Stimulated activated naive CD8-positive, alpha-beta T cell treated with anti-CD3 and anti-CD28 coated beads, Interleukin-15, amount 100 ng/mL, for 72 hours (primary cell): ENCODE measurements around the gene APMAP.
A peak's percentile ranks its signal among the peaks of the same experiment; 100 is the strongest.

Experiments
- ATAC-seq: fragments of 150-1000 bp; cut with Tn5 transposase; 2 replicates; pipeline ENCODE4 v1.10.0; 2021; ENCODE audit warnings: mild to moderate bottlenecking, moderate library complexity
- DNase-seq, 2 donors: peaks; one replicate each; pipeline ENCODE4 v3.0.0; 2021 to 2022
- H3K27ac Mint-ChIP-seq, 2 donors: one replicate each; pipeline ENCODE4 v1.8.0; 2022; ENCODE audit warnings: mild to moderate bottlenecking in 2 of 2, mixed read lengths in 2 of 2, moderate library complexity in 2 of 2
- H3K27me3 Mint-ChIP-seq: one replicate; pipeline ENCODE4 v1.8.0; 2022; ENCODE audit warnings: mixed read lengths
- H3K4me1 Mint-ChIP-seq: one replicate; pipeline ENCODE4 v1.8.0; 2022; ENCODE audit warnings: mild to moderate bottlenecking, mixed read lengths
- H3K4me3 Mint-ChIP-seq, 2 donors: one replicate each; pipeline ENCODE4 v1.8.0; 2022; ENCODE audit warnings: mild to moderate bottlenecking in 2 of 2, mixed read lengths in 2 of 2, moderate library complexity in 1 of 2
- H3K9me3 Mint-ChIP-seq, 2 donors: one replicate each; pipeline ENCODE4 v1.8.0; 2022; ENCODE audit warnings: mixed read lengths in 2 of 2

Gene APMAP

GRCh38 chr20:24971376-24972101, 21.0 kb downstream of the APMAP start:
- no peak overlapping the region for H3K4me3 Mint-ChIP-seq
- ATAC-seq, result no peak
- H3K9me3 Mint-ChIP-seq, result peaks cover 4 to 12% of the 10 kb centered on the region in 2 donors
- no peaks in the 10 kb centered on the region for H3K4me1 Mint-ChIP-seq
- H3K27ac Mint-ChIP-seq, result no peak overlapping the region
- H3K27me3 Mint-ChIP-seq, result no peaks in the 10 kb centered on the region
- no peak for DNase-seq

GRCh38 chr20:24970754-24971153, 21.8 kb downstream of the APMAP start:
- Mint-ChIP-seq H3K4me1 (no peaks in the 10 kb centered on the region), H3K4me3 (no peak overlapping the region), H3K27me3 (no peaks in the 10 kb centered on the region), H3K9me3 (peaks cover 0 to 4% of the 10 kb centered on the region in 2 donors), H3K27ac (peak overlapping the region in 1 of 2 donors; percentile 69)
- DNase-seq, result no peak
- ATAC-seq, result no peak

GRCh38 chr20:24970030-24970553, 22.5 kb downstream of the APMAP start:
- Mint-ChIP-seq H3K4me1 (peaks cover 6% of the 10 kb centered on the region), H3K9me3 (no peaks in the 10 kb centered on the region), H3K27ac (no peak overlapping the region), H3K27me3 (no peaks in the 10 kb centered on the region), H3K4me3 (no peak overlapping the region)
- ATAC-seq (no peak), DNase-seq (no peak)

- ATAC-seq, result no peak
- no peaks in the 10 kb centered on the region for H3K27me3 Mint-ChIP-seq
- H3K27ac Mint-ChIP-seq, result peak overlapping the region in 1 of 2 donors; percentile 14
- peaks cover 13% of the 10 kb centered on the region for H3K4me1 Mint-ChIP-seq
- H3K9me3 Mint-ChIP-seq, result no peaks in the 10 kb centered on the region
- no peak overlapping the region for H3K4me3 Mint-ChIP-seq
- no peak for DNase-seq
These were observed 23.1 kb downstream of the APMAP start for GRCh38 chr20:24969186-24970029.

- Mint-ChIP-seq H3K9me3 (no peaks in the 10 kb centered on the region), H3K4me1 (peaks cover 17% of the 10 kb centered on the region), H3K27me3 (no peaks in the 10 kb centered on the region), H3K27ac (peak overlapping the region in 1 of 2 donors; percentile 80), H3K4me3 (no peak overlapping the region)
- ATAC-seq, result no peak
- no peak for DNase-seq
These were observed 24.2 kb downstream of the APMAP start for GRCh38 chr20:24968278-24968800.

- ATAC-seq (no peak), DNase-seq (no peak)
- no peaks in the 10 kb centered on the region for H3K27me3 Mint-ChIP-seq
- H3K4me1 Mint-ChIP-seq, result peaks cover 29% of the 10 kb centered on the region
- H3K9me3 Mint-ChIP-seq, result no peaks in the 10 kb centered on the region
- no peak overlapping the region for H3K4me3 Mint-ChIP-seq
- H3K27ac Mint-ChIP-seq, result peak overlapping the region in 1 of 2 donors; percentile 82
These were observed 26.1 kb downstream of the APMAP start for GRCh38 chr20:24966317-24967012.

- Mint-ChIP-seq H3K9me3 (no peaks in the 10 kb centered on the region), H3K27ac (peak overlapping the region; percentile 12 to 92), H3K4me3 (peak overlapping the region; percentile 9 to 27), H3K4me1 (peaks cover 37% of the 10 kb centered on the region), H3K27me3 (no peaks in the 10 kb centered on the region)
- ATAC-seq (peak; percentile 52), DNase-seq (no peak)
These were observed 27.3 kb downstream of the APMAP start for GRCh38 chr20:24965065-24965919.

GRCh38 chr20:24964506-24964840, 28.1 kb downstream of the APMAP start:
- Mint-ChIP-seq H3K9me3 (no peaks in the 10 kb centered on the region), H3K27ac (peak overlapping the region in 1 of 2 donors; percentile 9), H3K4me1 (peaks cover 43% of the 10 kb centered on the region), H3K27me3 (no peaks in the 10 kb centered on the region), H3K4me3 (no peak overlapping the region)
- DNase-seq (no peak), ATAC-seq (no peak)

GRCh38 chr20:24963672-24964505, 28.7 kb downstream of the APMAP start:
- H3K4me3 Mint-ChIP-seq, result no peak overlapping the region
- ATAC-seq (no peak), DNase-seq (no peak)
- peak overlapping the region in 1 of 2 donors; percentile 9 for H3K27ac Mint-ChIP-seq
- H3K27me3 Mint-ChIP-seq, result no peaks in the 10 kb centered on the region
- no peaks in the 10 kb centered on the region for H3K9me3 Mint-ChIP-seq
- peaks cover 43% of the 10 kb centered on the region for H3K4me1 Mint-ChIP-seq

GRCh38 chr20:24962510-24962909, 30.0 kb downstream of the APMAP start:
- ATAC-seq (no peak), DNase-seq (no peak)
- Mint-ChIP-seq H3K4me1 (peaks cover 43% of the 10 kb centered on the region), H3K27ac (peak overlapping the region in 1 of 2 donors; percentile 74), H3K9me3 (no peaks in the 10 kb centered on the region), H3K4me3 (no peak overlapping the region), H3K27me3 (no peaks in the 10 kb centered on the region)

- no peaks in the 10 kb centered on the region for H3K9me3 Mint-ChIP-seq
- H3K4me3 Mint-ChIP-seq, result no peak overlapping the region
- peaks cover 43% of the 10 kb centered on the region for H3K4me1 Mint-ChIP-seq
- peak overlapping the region in 1 of 2 donors; percentile 19 for H3K27ac Mint-ChIP-seq
- no peaks in the 10 kb centered on the region for H3K27me3 Mint-ChIP-seq
- DNase-seq, result no peak
- ATAC-seq, result no peak
These were observed 30.4 kb downstream of the APMAP start for GRCh38 chr20:24962182-24962492.

- Mint-ChIP-seq H3K4me3 (no peak overlapping the region), H3K9me3 (no peaks in the 10 kb centered on the region), H3K27ac (peak overlapping the region; percentile 48 to 52), H3K27me3 (no peaks in the 10 kb centered on the region), H3K4me1 (peaks cover 43% of the 10 kb centered on the region)
- ATAC-seq (no peak), DNase-seq (no peak)
These were observed 31.0 kb downstream of the APMAP start for GRCh38 chr20:24961384-24962181.

GRCh38 chr20:24960861-24961260, 31.7 kb downstream of the APMAP start:
- H3K4me1 Mint-ChIP-seq, result peaks cover 49% of the 10 kb centered on the region
- H3K27ac Mint-ChIP-seq, result peak overlapping the region; percentile 44 to 83
- peak; percentile 10 for ATAC-seq
- DNase-seq, result no peak
- no peaks in the 10 kb centered on the region for H3K27me3 Mint-ChIP-seq
- H3K4me3 Mint-ChIP-seq, result no peak overlapping the region
- no peaks in the 10 kb centered on the region for H3K9me3 Mint-ChIP-seq
